ENCODE results near the gene FGFR3.

GRCh38 chr4:1764670-1765069, 28.4 kb upstream of the FGFR3 start:
- TF ChIP-seq CTCF (IDR thresholded peaks at IDR 0.05) (no peak), POLR2A (IDR thresholded peaks at IDR 0.05) (no peak)
